ENCODE data around the gene UCP2. TPM values are rescaled to one million over a fixed set of nuclear protein-coding genes. Genes with fewer than 3 reads are reported as not detected.
A peak's percentile ranks its signal among the peaks of the same experiment; 100 is the strongest.

Gene UCP2
- total and polyA plus RNA-seq, 7 donors = 23.8 to 117 (median 37.2) TPM

GRCh38 chr11:74019104-74019738, 36.6 kb upstream of the UCP2 start:
- WGBS, 2 donors = 21 to 61% methylated on average over 4 of the region's 4 CpGs
- H3K27me3 ChIP-seq = no peaks in the 10 kb centered on the region
- intact Hi-C loops (cut with DNase I) = loop anchor here (2.0 kb wide), 1 partner anchor 36 kb away; the partner anchor contains the start of gene UCP2
- peaks cover 0 to 24% (median 22%) of the 10 kb centered on the region in 4 donors for H3K4me1 ChIP-seq
- no peak for DNase-seq
- TF ChIP-seq POLR2A (IDR thresholded peaks at IDR 0.05) = no peak
- TF ChIP-seq EP300 (IDR thresholded peaks at IDR 0.05) = no peak
- no peak for TF ChIP-seq POLR2AphosphoS5 (IDR thresholded peaks at IDR 0.05)
- TF ChIP-seq CTCF (IDR thresholded peaks at IDR 0.05) = no peak
- H3K36me3 ChIP-seq = peaks cover 0 to 10% (median 0%) of the 10 kb centered on the region in 4 donors
- H3K27ac ChIP-seq = peak overlapping the region; percentile 53 to 84 (median 72)
- no peak overlapping the region for H3K4me3 ChIP-seq
- no peaks in the 10 kb centered on the region for H3K9me3 ChIP-seq

- peaks cover 0 to 24% (median 22%) of the 10 kb centered on the region in 4 donors for H3K4me1 ChIP-seq
- TF ChIP-seq EP300 (IDR thresholded peaks at IDR 0.05) (no peak), POLR2AphosphoS5 (IDR thresholded peaks at IDR 0.05) (peak; percentile 19 to 70 (median 51)), CTCF (IDR thresholded peaks at IDR 0.05) (no peak), POLR2A (IDR thresholded peaks at IDR 0.05) (no peak)
- WGBS, 2 donors = 17 to 53% methylated on average over 9 of the region's 9 CpGs
- intact Hi-C loops (cut with DNase I) = loop anchor here (1.0 to 2.0 kb wide), 2 partner anchors 36 to 54 kb away; partner anchors contain the start of gene UCP2
- no peaks in the 10 kb centered on the region for H3K27me3 ChIP-seq
- H3K27ac ChIP-seq = peak overlapping the region; percentile 53 to 84 (median 72)
- H3K36me3 ChIP-seq = peaks cover 0 to 10% (median under 1%) of the 10 kb centered on the region in 4 donors
- no peaks in the 10 kb centered on the region for H3K9me3 ChIP-seq
- peak; percentile 97 for DNase-seq
- no peak overlapping the region for H3K4me3 ChIP-seq
These were observed 35.8 kb upstream of the UCP2 start for GRCh38 chr11:74018331-74019005.

- peaks cover 0 to 10% (median 5%) of the 10 kb centered on the region in 4 donors for H3K36me3 ChIP-seq
- no peaks in the 10 kb centered on the region for H3K27me3 ChIP-seq
- no peak overlapping the region for H3K4me3 ChIP-seq
- no peaks in the 10 kb centered on the region for H3K9me3 ChIP-seq
- intact Hi-C loops (cut with DNase I) = loop anchor here (1.0 to 2.0 kb wide), 2 partner anchors 35 to 53 kb away; partner anchors contain the start of gene UCP2
- DNase-seq = no peak
- TF ChIP-seq POLR2AphosphoS5 (IDR thresholded peaks at IDR 0.05) (no peak), CTCF (IDR thresholded peaks at IDR 0.05) (no peak), EP300 (IDR thresholded peaks at IDR 0.05) (no peak), POLR2A (IDR thresholded peaks at IDR 0.05) (no peak)
- peak overlapping the region; percentile 53 to 84 (median 72) for H3K27ac ChIP-seq
- H3K4me1 ChIP-seq = peaks cover 0 to 24% (median 22%) of the 10 kb centered on the region in 4 donors
- WGBS, 2 donors = 83 to 90% methylated on average over 3 of the region's 3 CpGs
These were observed 35.0 kb upstream of the UCP2 start for GRCh38 chr11:74017631-74018030.

GRCh38 chr11:74015919-74016684, 33.5 kb upstream of the UCP2 start:
- DNase-seq = no peak
- Histone ChIP-seq H3K9me3 (no peaks in the 10 kb centered on the region), H3K27ac (no peak overlapping the region), H3K36me3 (peaks cover 0 to 17% (median 7%) of the 10 kb centered on the region in 4 donors), H3K4me1 (peaks cover 0 to 24% (median 22%) of the 10 kb centered on the region in 4 donors), H3K4me3 (no peak overlapping the region), H3K27me3 (no peaks in the 10 kb centered on the region)
- intact Hi-C loops (cut with DNase I) = no loop called here
- 94 to 96% methylated on average over 5 of the region's 5 CpGs for WGBS, 2 donors
- TF ChIP-seq POLR2AphosphoS5 (IDR thresholded peaks at IDR 0.05) (no peak), CTCF (IDR thresholded peaks at IDR 0.05) (no peak), EP300 (IDR thresholded peaks at IDR 0.05) (no peak), POLR2A (IDR thresholded peaks at IDR 0.05) (no peak)
